IPS-NIHi7 (cell line): ENCODE results near the gene COX7A2L.
"Not testable (repeated sequence)": the region's sequence is repeated elsewhere in the genome, so short reads cannot be mapped to it uniquely, and the experiment has no call there.

Experiments used
- DNase-seq: peaks from one replicate; pipeline ENCODE4 v3.0.0; 2012; ENCODE audit warnings: mixed read lengths; ENCODE audit errors: extremely low spot score

The COX7A2L gene

GRCh38 chr2:42339191-42339912 is 21.7 kb downstream of the COX7A2L start:
- peak; percentile 50 for DNase-seq

- no peak for DNase-seq
Measured at GRCh38 chr2:42338567-42339190, 22.3 kb downstream of the COX7A2L start.

- DNase-seq = no peak
Measured at GRCh38 chr2:42337846-42338566, 23.0 kb downstream of the COX7A2L start.

GRCh38 chr2:42337356-42337820 is 23.6 kb downstream of the COX7A2L start:
- DNase-seq = no peak

- DNase-seq = no peak
Measured at GRCh38 chr2:42336361-42336965, 24.6 kb downstream of the COX7A2L start.

- DNase-seq = no peak
Measured at GRCh38 chr2:42335514-42336104, 25.4 kb downstream of the COX7A2L start.

- DNase-seq = not testable (repeated sequence)
Measured at GRCh38 chr2:42334865-42335264, 26.2 kb downstream of the COX7A2L start.

- DNase-seq = no peak
Measured at GRCh38 chr2:42334220-42334619, 26.8 kb downstream of the COX7A2L start.

- no peak for DNase-seq
Measured at GRCh38 chr2:42333579-42333978, 27.4 kb downstream of the COX7A2L start.

- no peak for DNase-seq
Measured at GRCh38 chr2:42332575-42332974, 28.4 kb downstream of the COX7A2L start.

GRCh38 chr2:42331569-42332284 is 29.3 kb downstream of the COX7A2L start:
- DNase-seq = no peak

- DNase-seq = no peak
Measured at GRCh38 chr2:42329736-42330135, 31.3 kb downstream of the COX7A2L start.

GRCh38 chr2:42328923-42329322 is 32.1 kb downstream of the COX7A2L start:
- no peak for DNase-seq

- no peak for DNase-seq
Measured at GRCh38 chr2:42328148-42328833, 32.7 kb downstream of the COX7A2L start.

GRCh38 chr2:42327125-42327524 is 33.9 kb downstream of the COX7A2L start:
- DNase-seq = no peak

GRCh38 chr2:42325609-42326008 is 35.4 kb downstream of the COX7A2L start:
- DNase-seq = no peak

- DNase-seq = no peak
Measured at GRCh38 chr2:42324949-42325348, 36.1 kb downstream of the COX7A2L start.

- DNase-seq = no peak
Measured at GRCh38 chr2:42324244-42324643, 36.8 kb downstream of the COX7A2L start.

- no peak for DNase-seq
Measured at GRCh38 chr2:42321452-42322064, 39.5 kb downstream of the COX7A2L start.

GRCh38 chr2:42319265-42319664 is 41.8 kb downstream of the COX7A2L start:
- DNase-seq = no peak
